ENCODE data around the gene ALPL. TPM values are rescaled to one million over a fixed set of nuclear protein-coding genes. Genes with fewer than 3 reads are reported as not detected.
"Not testable (repeated sequence)": the region's sequence is repeated elsewhere in the genome, so short reads cannot be mapped to it uniquely, and the experiment has no call there.

Gene ALPL
- total RNA-seq, 2 donors from 2014 or later, result 1.6 to 1.7 TPM

DNA sequence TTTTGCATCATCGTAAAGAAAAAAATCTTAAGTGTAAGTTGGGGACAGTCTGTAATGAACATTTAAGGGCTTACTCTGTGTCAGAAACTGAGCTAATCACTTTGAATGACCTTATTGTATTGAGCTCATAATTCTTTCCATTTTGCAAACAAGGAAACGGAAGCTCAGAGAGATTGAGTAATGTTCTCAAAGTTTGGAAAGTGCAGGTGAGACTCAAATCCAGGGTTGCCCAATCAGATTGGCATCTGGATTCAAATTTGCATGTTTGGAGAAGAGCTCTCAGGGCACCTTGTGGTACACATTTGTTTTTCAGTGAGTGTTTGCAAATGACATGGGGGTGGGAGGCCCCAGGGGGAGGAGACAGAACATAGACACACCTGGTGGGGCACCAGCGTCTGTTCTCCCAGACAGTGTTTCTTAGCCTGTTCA lies 8.0 kb downstream of the ALPL start:
- Histone ChIP-seq H3K27me3 (no peaks in the 10 kb centered on the region), H3K4me1 (no peaks in the 10 kb centered on the region), H3K9ac (ENCODE audit: low read depth in 2 of 2, low read length in 2 of 2) (no peak overlapping the region), H3K27ac (peak overlapping the region; percentile 36), H3K9me3 (no peaks in the 10 kb centered on the region), H3K4me3 (no peak overlapping the region), H3K36me3 (no peaks in the 10 kb centered on the region)
- TF ChIP-seq, protein P1, sequence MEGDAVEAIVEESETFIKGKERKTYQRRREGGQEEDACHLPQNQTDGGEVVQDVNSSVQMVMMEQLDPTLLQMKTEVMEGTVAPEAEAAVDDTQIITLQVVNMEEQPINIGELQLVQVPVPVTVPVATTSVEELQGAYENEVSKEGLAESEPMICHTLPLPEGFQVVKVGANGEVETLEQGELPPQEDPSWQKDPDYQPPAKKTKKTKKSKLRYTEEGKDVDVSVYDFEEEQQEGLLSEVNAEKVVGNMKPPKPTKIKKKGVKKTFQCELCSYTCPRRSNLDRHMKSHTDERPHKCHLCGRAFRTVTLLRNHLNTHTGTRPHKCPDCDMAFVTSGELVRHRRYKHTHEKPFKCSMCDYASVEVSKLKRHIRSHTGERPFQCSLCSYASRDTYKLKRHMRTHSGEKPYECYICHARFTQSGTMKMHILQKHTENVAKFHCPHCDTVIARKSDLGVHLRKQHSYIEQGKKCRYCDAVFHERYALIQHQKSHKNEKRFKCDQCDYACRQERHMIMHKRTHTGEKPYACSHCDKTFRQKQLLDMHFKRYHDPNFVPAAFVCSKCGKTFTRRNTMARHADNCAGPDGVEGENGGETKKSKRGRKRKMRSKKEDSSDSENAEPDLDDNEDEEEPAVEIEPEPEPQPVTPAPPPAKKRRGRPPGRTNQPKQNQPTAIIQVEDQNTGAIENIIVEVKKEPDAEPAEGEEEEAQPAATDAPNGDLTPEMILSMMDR (IDR thresholded peaks at IDR 0.05), result no peak
- peak; percentile 44 for DNase-seq
- intact Hi-C loops (cut with DNase I), result no loop called here

DNA sequence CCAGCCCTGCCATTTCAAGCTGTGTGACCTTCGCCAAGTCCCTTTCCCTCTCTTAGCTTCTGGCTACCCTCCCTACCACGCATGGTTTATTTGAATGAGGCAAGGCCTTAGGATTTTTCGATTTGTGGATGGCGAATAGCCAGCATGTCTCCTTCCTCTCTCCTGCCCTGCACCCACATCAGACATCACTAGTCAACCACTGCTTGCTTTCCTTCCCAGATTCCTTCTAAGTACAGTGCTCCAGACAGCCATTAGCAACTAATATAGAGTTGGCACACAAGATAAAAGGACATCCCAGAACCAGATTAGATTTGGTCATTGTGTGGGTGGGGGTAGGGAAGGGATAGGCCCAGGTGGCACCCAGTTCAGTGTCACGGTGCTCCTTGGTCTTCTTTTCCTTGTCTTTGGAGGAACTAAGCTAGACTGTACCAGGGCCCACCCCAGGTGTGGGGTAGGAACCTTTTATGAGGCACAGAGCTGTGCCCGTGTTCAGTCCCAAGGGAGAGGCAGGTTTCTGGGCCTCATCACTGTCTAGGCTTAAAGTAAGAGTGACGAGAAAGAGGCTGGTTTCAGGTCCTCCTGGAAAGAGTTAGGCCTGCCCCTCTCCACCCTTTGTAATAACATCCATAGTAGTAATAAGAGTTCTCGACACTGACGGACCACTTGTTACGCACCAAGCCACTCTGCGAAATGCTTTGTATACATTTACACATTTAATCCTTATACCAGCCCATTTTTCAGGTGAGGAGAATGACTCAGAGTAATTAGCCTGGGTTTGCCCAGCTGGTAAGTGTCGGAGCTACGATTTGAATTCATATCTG lies 8.6 kb downstream of the ALPL start:
- Histone ChIP-seq H3K27ac (peak overlapping the region; percentile 36), H3K27me3 (no peaks in the 10 kb centered on the region), H3K9me3 (no peaks in the 10 kb centered on the region), H3K4me3 (no peak overlapping the region), H3K36me3 (no peaks in the 10 kb centered on the region), H3K9ac (ENCODE audit: low read depth in 2 of 2, low read length in 2 of 2) (no peak overlapping the region), H3K4me1 (no peaks in the 10 kb centered on the region)
- TF ChIP-seq, protein P1 (IDR thresholded peaks at IDR 0.05), result no peak
- no peak for DNase-seq
- intact Hi-C loops (cut with DNase I), result no loop called here

DNA sequence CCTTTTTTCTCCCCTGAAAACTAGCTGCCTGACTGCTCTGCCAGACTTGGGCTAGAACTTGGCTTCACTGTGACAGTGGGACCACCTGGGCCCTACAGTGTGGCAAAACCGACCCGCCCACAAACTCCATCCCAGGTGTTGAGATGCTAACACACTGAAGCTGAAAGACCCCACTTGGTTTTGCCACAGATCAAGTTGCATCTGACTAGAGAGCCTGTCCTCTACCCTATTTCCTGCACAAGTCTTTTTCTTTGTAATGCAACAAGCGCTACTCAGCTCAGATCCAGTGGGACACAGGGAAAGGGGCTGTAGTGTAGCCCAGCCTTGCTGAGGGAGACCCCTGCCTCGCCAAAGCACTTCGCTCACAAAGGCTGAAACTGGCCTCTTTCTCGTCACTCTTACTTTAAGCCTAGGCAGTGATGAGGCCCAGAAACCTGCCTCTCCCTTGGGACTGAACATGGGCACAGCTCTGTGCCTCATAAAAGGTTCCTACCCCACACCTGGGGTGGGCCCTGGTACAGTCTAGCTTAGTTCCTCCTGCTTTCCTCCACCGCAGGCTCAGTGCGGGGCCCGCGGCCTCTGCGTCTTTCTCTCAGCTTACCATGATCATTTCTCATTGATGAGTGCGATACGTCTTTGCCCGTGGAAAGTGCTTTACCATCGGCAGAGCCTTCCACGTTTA lies 9.7 kb downstream of the ALPL start:
- H3K27ac ChIP-seq, result no peak overlapping the region
- no peak for DNase-seq
- no peaks in the 10 kb centered on the region for H3K9me3 ChIP-seq
- no peak overlapping the region for H3K4me3 ChIP-seq
- intact Hi-C loops (cut with DNase I), result no loop called here
- TF ChIP-seq, protein P1 (IDR thresholded peaks at IDR 0.05), result no peak
- H3K27me3 ChIP-seq, result no peaks in the 10 kb centered on the region
- no peaks in the 10 kb centered on the region for H3K4me1 ChIP-seq
- H3K36me3 ChIP-seq, result no peaks in the 10 kb centered on the region
- no peak overlapping the region for H3K9ac ChIP-seq (ENCODE audit: low read depth in 2 of 2, low read length in 2 of 2)

DNA sequence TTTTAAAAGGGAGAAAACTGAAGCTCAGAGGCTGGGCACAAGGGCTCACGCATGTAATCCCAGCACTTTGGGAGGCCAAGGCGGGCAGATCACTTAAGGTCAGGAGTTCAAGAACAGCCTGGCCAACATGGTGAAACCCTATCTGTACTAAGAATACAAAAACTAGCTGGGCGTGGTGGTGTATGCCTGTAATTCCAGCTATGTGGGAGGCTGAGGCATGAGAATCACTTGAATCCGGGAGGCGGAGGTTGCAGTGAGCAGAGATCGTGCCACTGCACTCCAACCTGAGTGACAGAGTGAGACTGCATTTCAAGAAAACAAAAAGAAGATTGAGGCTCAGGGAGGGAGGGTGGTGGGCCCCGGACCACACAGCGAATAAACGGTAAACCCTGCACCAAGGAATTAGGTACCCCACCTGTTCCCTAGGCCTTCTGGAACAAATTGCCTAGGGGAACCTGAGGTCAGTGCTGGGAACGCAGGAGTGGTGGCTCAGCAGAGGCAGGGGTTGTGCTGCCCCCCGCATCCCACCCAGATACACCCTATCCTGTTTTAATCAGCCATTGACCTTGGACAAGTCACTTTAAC lies 10.4 kb downstream of the ALPL start:
- H3K4me1 ChIP-seq; H3K9me3 ChIP-seq; H3K4me3 ChIP-seq; H3K27me3 ChIP-seq; H3K27ac ChIP-seq; H3K36me3 ChIP-seq; intact Hi-C loops (cut with DNase I); H3K9ac ChIP-seq (ENCODE audit: low read depth in 2 of 2, low read length in 2 of 2); DNase-seq: not testable (repeated sequence)

DNA sequence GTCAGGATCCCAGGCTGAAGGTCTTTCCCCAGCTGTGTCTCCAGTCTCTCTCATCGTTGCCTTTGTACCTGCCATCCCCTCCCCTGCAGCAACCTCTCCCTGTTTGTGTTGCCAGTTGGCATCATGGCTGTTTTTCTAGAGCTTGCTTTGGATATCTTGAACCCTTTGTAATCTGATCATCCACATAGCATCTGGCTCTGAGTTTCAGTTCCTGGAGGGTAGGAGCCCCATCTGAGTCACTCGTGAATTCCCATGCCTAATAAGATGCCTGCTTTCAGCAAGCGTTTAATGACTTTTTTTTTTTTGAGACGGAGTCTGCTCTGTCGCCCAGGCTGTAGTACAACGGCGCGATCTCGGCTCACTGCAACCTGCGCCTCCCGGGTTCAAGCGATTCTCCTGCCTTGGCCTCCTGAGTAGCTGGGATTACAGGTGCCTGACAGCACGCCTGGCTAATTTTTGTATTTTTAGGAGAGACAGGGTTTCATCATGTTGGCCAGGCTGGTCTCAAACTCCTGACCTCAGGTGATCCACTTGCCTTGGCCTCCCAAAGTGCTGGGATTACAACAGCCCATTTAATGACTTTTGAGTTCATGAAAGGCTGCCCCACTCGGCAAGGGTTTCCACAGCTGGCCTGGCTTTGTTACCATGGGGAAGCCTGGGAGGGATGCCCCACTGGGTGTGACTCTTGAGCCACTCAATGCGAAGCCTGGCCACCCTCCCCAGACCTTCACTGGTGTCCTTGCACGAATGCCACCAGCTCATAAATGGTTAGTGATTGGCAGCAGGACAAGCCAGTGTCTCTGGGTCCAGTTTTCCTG lies 11.9 kb downstream of the ALPL start:
- Histone ChIP-seq H3K9ac (ENCODE audit: low read depth in 2 of 2, low read length in 2 of 2) (no peak overlapping the region), H3K27ac (no peak overlapping the region), H3K9me3 (no peaks in the 10 kb centered on the region), H3K4me3 (no peak overlapping the region), H3K4me1 (no peaks in the 10 kb centered on the region), H3K36me3 (no peaks in the 10 kb centered on the region), H3K27me3 (no peaks in the 10 kb centered on the region)
- DNase-seq, result no peak
- TF ChIP-seq, protein P1 (IDR thresholded peaks at IDR 0.05), result no peak
- intact Hi-C loops (cut with DNase I), result no loop called here
